GM18951 (cell line): ENCODE measurements around the gene SIKE1.

Experiments
- POLR2A ChIP-seq: IDR thresholded peaks from 4 replicates; pipeline ENCODE4 v1.6.1; 2011; ENCODE audit warnings: mild to moderate bottlenecking; ENCODE audit not compliant: insufficient read length, insufficient read depth; ENCODE audit errors: extremely low read depth
- in situ Hi-C: fragments of 300-500 bp; cut with MboI; formaldehyde crosslinking; loops from one replicate; pipeline ENCODE4 v1.12.0; 2022; ENCODE audit warnings: low sequenced_read_pairs, mixed read lengths, inconsistent platforms; ENCODE audit not compliant: unreplicated experiment

Gene SIKE1

GRCh38 chr1:114745291-114745690 lies 35.2 kb downstream of the SIKE1 start:
- no peak for TF ChIP-seq POLR2A
- in situ Hi-C loops: no loop called here

- in situ Hi-C loops: no loop called here
- no peak for TF ChIP-seq POLR2A
These were observed 38.3 kb downstream of the SIKE1 start for GRCh38 chr1:114741963-114742746.

DNA sequence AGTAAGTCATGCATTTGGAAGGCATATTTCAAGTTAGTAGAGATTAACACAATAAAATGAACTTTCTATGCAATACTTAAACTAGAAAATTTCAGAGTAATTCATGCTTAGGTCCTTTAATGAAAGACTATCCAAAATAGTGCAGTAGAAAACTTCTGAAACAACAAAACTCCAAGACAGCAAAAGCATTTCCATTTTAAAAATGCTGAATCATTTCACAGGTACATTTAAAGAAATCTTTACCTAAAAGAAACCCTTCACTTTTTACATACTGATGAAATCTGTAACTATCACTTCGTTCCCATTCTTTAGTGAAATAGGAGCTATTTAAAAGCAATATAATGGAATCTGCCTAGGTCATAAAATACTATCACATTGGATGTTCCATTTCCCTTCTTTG lies 40.2 kb downstream of the SIKE1 start:
- TF ChIP-seq POLR2A: no peak
- in situ Hi-C loops: no loop called here

DNA sequence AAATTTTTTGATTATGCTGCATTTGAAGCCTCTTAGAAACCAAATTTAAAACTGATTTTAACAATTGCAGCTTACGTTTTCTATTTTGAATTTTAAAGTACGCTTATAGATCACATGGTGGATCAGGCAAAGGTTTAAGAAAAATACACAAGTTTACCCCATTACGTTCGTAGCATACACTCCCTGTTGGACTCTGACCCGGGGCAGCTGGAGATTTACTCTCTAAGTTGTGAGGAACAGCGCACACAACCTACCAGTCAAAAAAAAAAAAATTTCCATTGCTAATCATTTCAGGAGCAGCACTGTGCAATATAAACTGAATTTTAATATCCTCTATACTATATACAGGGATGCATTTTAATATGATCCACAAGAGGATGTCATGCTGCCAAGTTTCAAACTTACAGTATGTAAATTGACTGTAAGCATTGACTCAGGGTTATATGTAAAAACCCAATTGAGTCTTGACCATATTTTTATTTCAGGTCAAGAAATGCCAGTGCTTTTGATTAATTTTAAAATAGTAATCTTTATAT lies 43.1 kb downstream of the SIKE1 start:
- in situ Hi-C loops: no loop called here
- TF ChIP-seq POLR2A: no peak

- in situ Hi-C loops: no loop called here
- TF ChIP-seq POLR2A: no peak
These were observed 45.0 kb downstream of the SIKE1 start for GRCh38 chr1:114735479-114735878.

- in situ Hi-C loops: no loop called here
These were observed 50.7 kb downstream of the SIKE1 start for GRCh38 chr1:114729782-114730181.

GRCh38 chr1:114728553-114728952 lies 51.9 kb downstream of the SIKE1 start:
- in situ Hi-C loops: no loop called here
- no peak for TF ChIP-seq POLR2A

More at GRCh38 chr1:114729782-114730181, 50.7 kb downstream of the SIKE1 start:
- TF ChIP-seq POLR2A: no peak

DNA sequence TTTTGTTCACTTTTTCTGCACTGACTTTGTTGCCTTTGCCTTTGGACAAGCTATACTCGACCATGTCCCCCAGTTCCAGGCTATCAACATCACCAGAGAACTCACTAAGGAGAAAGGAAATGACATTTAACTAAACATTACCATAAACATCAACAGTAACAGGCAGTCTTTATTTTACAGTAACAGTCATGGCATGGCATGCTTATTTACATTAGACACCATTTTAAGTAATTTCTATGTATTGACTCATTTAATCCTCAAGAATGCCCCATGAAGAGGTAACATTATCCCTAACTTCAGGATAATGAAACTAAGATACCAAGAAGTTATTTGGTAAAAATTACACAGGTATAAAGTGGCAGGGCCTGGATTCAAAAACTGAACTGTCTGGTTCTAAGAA lies 55.3 kb downstream of the SIKE1 start:
- in situ Hi-C loops: no loop called here

DNA sequence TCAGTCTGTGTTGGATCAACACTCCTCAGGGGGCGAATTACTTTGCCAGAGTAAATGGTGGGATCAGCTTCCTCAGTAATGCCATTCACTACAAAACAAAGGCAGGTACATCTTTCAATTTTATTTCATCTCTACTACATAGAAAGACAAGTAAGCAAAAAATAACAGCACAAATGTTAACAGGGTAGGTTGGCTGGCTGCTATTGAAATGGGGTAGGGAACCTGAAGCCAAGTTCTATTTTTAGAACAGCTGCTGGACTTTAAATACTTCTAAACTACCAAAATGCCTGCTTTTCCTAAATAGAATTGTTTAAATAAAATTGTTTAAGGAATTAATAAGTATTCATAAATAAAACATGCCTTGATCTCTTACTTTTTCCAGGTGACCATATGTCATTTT lies 56.6 kb downstream of the SIKE1 start:
- in situ Hi-C loops: no loop called here
- no peak for TF ChIP-seq POLR2A

More for the DNA sequence above, 55.3 kb downstream of the SIKE1 start:
- no peak for TF ChIP-seq POLR2A

DNA sequence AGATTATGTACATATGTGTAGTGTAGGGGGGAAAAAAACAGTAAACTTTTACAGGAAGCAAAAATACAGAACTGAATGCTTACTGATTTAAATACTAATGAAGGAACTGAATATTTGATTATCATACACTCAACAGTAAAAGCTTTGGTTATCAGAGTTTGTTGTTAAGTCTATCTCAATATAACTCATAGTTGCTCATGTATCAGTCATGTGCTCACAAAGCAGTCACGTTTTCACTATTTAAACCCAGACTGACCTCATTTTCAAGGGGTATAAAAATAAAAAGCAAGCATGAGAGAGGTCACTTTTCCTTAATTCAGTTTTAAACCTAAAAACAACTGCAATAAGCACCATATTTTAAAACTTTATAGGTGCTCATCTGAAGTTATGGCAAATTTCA lies 57.0 kb downstream of the SIKE1 start:
- TF ChIP-seq POLR2A: no peak
- in situ Hi-C loops: no loop called here

DNA sequence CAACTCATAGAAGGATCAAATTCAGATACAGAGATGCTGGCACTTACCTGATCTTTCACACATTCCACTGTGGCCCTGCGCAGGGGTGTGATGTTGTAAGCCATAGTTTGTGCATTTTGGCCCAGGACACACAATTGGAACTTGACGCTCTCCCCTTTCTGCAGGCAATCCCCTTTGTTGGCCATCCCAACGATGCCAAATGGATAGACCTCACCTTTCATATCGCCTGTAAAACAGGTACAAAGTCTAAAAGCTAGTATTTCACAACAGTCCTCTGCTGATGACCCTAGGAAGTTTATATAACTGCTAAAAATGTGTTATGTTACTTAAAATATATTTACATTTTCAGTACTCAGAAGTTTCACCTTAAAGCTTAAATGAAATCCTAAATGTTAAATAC lies 60.0 kb downstream of the SIKE1 start:
- TF ChIP-seq POLR2A: no peak
- in situ Hi-C loops: no loop called here
